SK-N-SH (cell line): ENCODE data around the gene CHST13. TPM values are rescaled to one million over a fixed set of nuclear protein-coding genes. Genes with fewer than 3 reads are reported as not detected.

Source experiments
- CTCF ChIA-PET: fragments of 300-600, 350-600 bp; formaldehyde crosslinking; extraction: SDS; loops from one replicate; lab custom pipeline; 2021; lab: Yijun Ruan, JAX
- POLR2A ChIA-PET: fragments of 350-600 bp; sonication (Branson Sonifier 250); formaldehyde crosslinking; extraction: SDS; loops from one replicate; lab custom pipeline; 2020; ENCODE audit warnings: antibody characterized with exemption, inconsistent platforms; lab: Yijun Ruan, JAX
- DNase-seq: peaks from one replicate; pipeline ENCODE4 v3.0.0; 2012
- H2AFZ ChIP-seq: fragments of 200-600 bp; sonication (generic); 2 replicates; pipeline ENCODE4 v1.8.1; 2016; ENCODE audit warnings: antibody characterized with exemption, mild to moderate bottlenecking, low read depth
- H3F3A ChIP-seq: fragments of 200-600 bp; sonication (generic); replicated peaks from 2 replicates; pipeline ENCODE3; 2016; ENCODE audit warnings: antibody characterized with exemption, mild to moderate bottlenecking; ENCODE audit not compliant: insufficient read depth
- H3K27ac ChIP-seq, 2 experiments: fragments of 200-500 bp in 1 of 2; fragments of 200-600 bp in 1 of 2; sonication (Bioruptor generic) in 1 of 2; sonication (generic), shearing (Covaris generic) in 1 of 2; 2 replicates each; pipeline versions ENCODE4 v1.5.1 to v1.6.1; 2014 to 2016; ENCODE audit warnings: low read depth in 2 of 2, inconsistent platforms in 1 of 2, low read length in 1 of 2, mild to moderate bottlenecking in 1 of 2, mixed read lengths in 1 of 2
- H3K27me3 ChIP-seq: fragments of 200-600 bp; sonication (generic), shearing (Covaris generic); 2 replicates; pipeline ENCODE4 v1.6.1; 2016; ENCODE audit warnings: mixed run types; ENCODE audit not compliant: insufficient read depth
- H3K36me3 ChIP-seq, 2 experiments: fragments of 200-500 bp in 1 of 2; fragments of 200-600 bp in 1 of 2; sonication (Bioruptor generic) in 1 of 2; sonication (generic) in 1 of 2; replicated peaks in 1 of 2; 2 replicates each; pipeline versions ENCODE3 to v1.5.1; 2014 to 2016; ENCODE audit warnings: low read length in 1 of 2, mild to moderate bottlenecking in 1 of 2; ENCODE audit not compliant: insufficient read depth in 2 of 2, control insufficient read depth in 1 of 2
- H3K4me1 ChIP-seq, 2 experiments: fragments of 200-500 bp in 1 of 2; fragments of 200-600 bp in 1 of 2; sonication (Bioruptor generic) in 1 of 2; sonication (generic), shearing (Covaris generic) in 1 of 2; 2 replicates each; pipeline versions ENCODE4 v1.5.1 to v1.6.1; 2014 to 2016; ENCODE audit warnings: low read depth in 1 of 2, low read length in 1 of 2, mixed run types in 1 of 2; ENCODE audit not compliant: insufficient read depth in 2 of 2, control insufficient read depth in 1 of 2
- H3K4me2 ChIP-seq: fragments of 200-600 bp; sonication (generic), shearing (Covaris generic); 2 replicates; pipeline ENCODE4 v1.6.1; 2017; ENCODE audit warnings: mixed run types
- H3K4me3 ChIP-seq, 2 experiments: fragments of 200-500 bp in 1 of 2; fragments of 200-600 bp in 1 of 2; sonication (Bioruptor generic) in 1 of 2; sonication (generic), shearing (Covaris generic) in 1 of 2; 2 replicates each; pipeline versions ENCODE4 v1.5.1 to v1.8.1; 2014 to 2016; ENCODE audit warnings: low read depth in 2 of 2, inconsistent platforms in 1 of 2, low read length in 1 of 2, mild to moderate bottlenecking in 1 of 2, mixed read lengths in 1 of 2, moderate library complexity in 1 of 2
- H3K79me2 ChIP-seq: fragments of 200-600 bp; sonication (generic); 2 replicates; pipeline ENCODE4 v1.8.1; 2017; ENCODE audit warnings: mild to moderate bottlenecking; ENCODE audit not compliant: insufficient read depth
- H3K9ac ChIP-seq: fragments of 200-600 bp; sonication (generic); 2 replicates; pipeline ENCODE4 v1.6.1; 2017; ENCODE audit warnings: mixed run types
- H3K9me2 ChIP-seq: fragments of 200-600 bp; sonication (generic); 2 replicates; pipeline ENCODE4 v1.6.1; 2017; ENCODE audit warnings: mixed run types
- H3K9me3 ChIP-seq: fragments of 200-600 bp; sonication (generic); 2 replicates; pipeline ENCODE4 v1.6.1; 2017; ENCODE audit warnings: mixed run types, mild to moderate bottlenecking, moderate library complexity
- H4K20me1 ChIP-seq: fragments of 200-600 bp; sonication (generic); 2 replicates; pipeline ENCODE4 v1.6.1; 2017; ENCODE audit warnings: mild to moderate bottlenecking, mixed run types; ENCODE audit not compliant: insufficient read depth
- CHD2 ChIP-seq: fragments of 150-350 bp; IDR thresholded peaks from 2 replicates; pipeline ENCODE4 v1.6.1; 2018; ENCODE audit warnings: low read length; ENCODE audit not compliant: partially characterized antibody
- ELF1 ChIP-seq: IDR thresholded peaks from 2 replicates; pipeline ENCODE4 v1.4.0; 2012
- EP300 ChIP-seq, 2 experiments: IDR thresholded peaks; 2 replicates each; pipeline versions ENCODE4 v1.4.0 to v1.6.1; 2012; ENCODE audit warnings: borderline replicate concordance in 1 of 2, low read depth in 1 of 2, low read length in 1 of 2
- EZH2phosphoT487 ChIP-seq: fragments of 200-600 bp; sonication (generic); IDR thresholded peaks from 2 replicates; pipeline ENCODE4 v1.6.1; 2017; ENCODE audit warnings: low read depth, mixed run types, mild to moderate bottlenecking, antibody characterized with exemption, moderate library complexity, borderline replicate concordance
- FOSL2 ChIP-seq: IDR thresholded peaks from 2 replicates; pipeline ENCODE4 v1.4.0; 2012; ENCODE audit warnings: low read depth, mild to moderate bottlenecking, moderate library complexity, borderline replicate concordance
- FOXJ3 ChIP-seq: sonication (generic); formaldehyde crosslinking; IDR thresholded peaks from 2 replicates; pipeline ENCODE4 v1.5.1; 2020; ENCODE audit warnings: mild to moderate bottlenecking, missing genetic modification reagents
- FOXM1 ChIP-seq: IDR thresholded peaks from 2 replicates; pipeline ENCODE4 v1.4.0; 2012; ENCODE audit warnings: low read depth, mild to moderate bottlenecking
- GABPA ChIP-seq: IDR thresholded peaks from 2 replicates; pipeline ENCODE4 v1.4.0; 2012; ENCODE audit warnings: low read depth, mild to moderate bottlenecking
- JUND ChIP-seq: IDR thresholded peaks from 2 replicates; pipeline ENCODE4 v1.4.0; 2012
- MXI1 ChIP-seq: IDR thresholded peaks from 2 replicates; pipeline ENCODE4 v1.6.1; 2012; ENCODE audit warnings: mild to moderate bottlenecking, low read depth, low read length, improper control_type of control experiment
- NFIC ChIP-seq: IDR thresholded peaks from 2 replicates; pipeline ENCODE4 v1.4.0; 2012; ENCODE audit warnings: borderline replicate concordance
- RFX5 ChIP-seq: IDR thresholded peaks from 2 replicates; pipeline ENCODE4 v1.6.1; 2012; ENCODE audit warnings: mild to moderate bottlenecking, improper control_type of control experiment, low read length
- RXRA ChIP-seq: IDR thresholded peaks from 2 replicates; pipeline ENCODE4 v1.4.0; 2012; ENCODE audit warnings: low read depth, mild to moderate bottlenecking, borderline replicate concordance
- SIN3A ChIP-seq: IDR thresholded peaks from 2 replicates; pipeline ENCODE4 v1.6.1; 2012; ENCODE audit warnings: low read depth, mild to moderate bottlenecking, low read length, moderate library complexity, borderline replicate concordance
- YY1 ChIP-seq: IDR thresholded peaks from 2 replicates; pipeline ENCODE4 v1.4.0; 2012; ENCODE audit warnings: low read depth, mild to moderate bottlenecking
- WGBS: methylation state at CpG from one replicate; pipeline ENCODE4 v1.1.6; 2017; ENCODE audit warnings: low lambda C conversion rate; 5-methylcytosine and 5-hydroxymethylcytosine counted together
- polyA plus RNA-seq, 3 experiments: library from polyadenylated mRNA; depleted of rRNA; stranded (reverse); fragments of >200 nt; gene quantifications; 2 replicates each; pipeline ENCODE4 v1.2.3, GENCODE V29; 2012
- TF ChIP-seq, protein P1 (sequence below): fragments of 150-350 bp; IDR thresholded peaks from 2 replicates; pipeline ENCODE4 v1.6.1; 2017; ENCODE audit warnings: antibody characterized with exemption, low read length, low read depth, borderline replicate concordance
- TF ChIP-seq, protein P2 (sequence below): IDR thresholded peaks from 2 replicates; pipeline ENCODE4 v1.4.0; 2012; ENCODE audit warnings: low read depth, borderline replicate concordance
- TF ChIP-seq, protein P3 (sequence below): IDR thresholded peaks from 2 replicates; pipeline ENCODE4 v1.4.0; 2012; ENCODE audit warnings: low read depth
- TF ChIP-seq, protein P4 (sequence below): fragments of 200-600 bp; sonication (generic); IDR thresholded peaks from 2 replicates; pipeline ENCODE4 v1.6.1; 2017; ENCODE audit warnings: antibody characterized with exemption, mild to moderate bottlenecking, moderate library complexity
- TF ChIP-seq, protein P5 (sequence below): IDR thresholded peaks from 2 replicates; pipeline ENCODE4 v1.6.1; 2012; ENCODE audit warnings: mild to moderate bottlenecking, low read depth, low read length, moderate library complexity

CHST13 gene
- polyA plus RNA-seq, 1 of the 3 experiments (the other 2 are of a cell fraction) = 0.41 TPM

DNA sequence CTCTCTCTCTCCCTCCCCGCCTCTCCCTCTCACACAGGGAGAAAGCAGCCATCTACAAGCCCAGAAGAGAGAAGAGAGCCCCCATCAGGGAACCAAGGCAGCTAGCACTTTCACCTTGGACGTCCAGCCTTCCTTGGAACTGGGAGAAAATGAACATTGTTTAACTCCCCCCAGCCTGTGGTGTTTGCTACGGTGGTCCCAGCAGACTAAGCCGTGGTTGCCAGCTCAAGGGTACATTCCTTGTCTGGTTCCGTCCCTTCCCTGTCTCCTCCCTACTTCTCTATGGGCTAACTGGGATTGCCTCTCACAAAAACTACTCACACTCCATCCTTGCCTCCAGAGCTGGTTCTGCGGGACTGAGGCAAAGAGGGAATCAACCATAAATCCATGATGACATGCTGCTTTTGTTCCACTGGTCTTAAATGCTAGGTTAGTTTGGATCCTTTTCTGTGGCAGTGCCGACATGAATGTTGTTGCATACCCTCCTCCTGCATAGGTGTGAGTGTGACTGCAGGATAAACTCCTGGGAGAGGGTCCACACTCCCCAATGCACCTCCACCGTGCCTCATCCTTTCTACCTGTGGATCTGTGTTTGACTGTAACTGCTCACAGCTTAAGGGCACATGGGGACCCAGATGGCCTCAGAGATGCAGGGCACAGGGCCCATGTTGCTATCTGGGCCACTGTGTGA lies 22.7 kb downstream of the CHST13 start:
- Histone ChIP-seq H3F3A (no peaks in the 10 kb centered on the region), H3K9me3 (no peaks in the 10 kb centered on the region), H3K27me3 (peaks cover 9% of the 10 kb centered on the region; the same call in 1 of the 2 replicates), H3K36me3 (no peaks in the 10 kb centered on the region), H3K27ac (no peak overlapping the region), H2AFZ (no peak overlapping the region), H3K4me3 (no peak overlapping the region), H3K9ac (no peak overlapping the region), H4K20me1 (no peaks in the 10 kb centered on the region), H3K9me2 (no peaks in the 10 kb centered on the region), H3K79me2 (no peaks in the 10 kb centered on the region), H3K4me2 (no peak overlapping the region), H3K4me1 (peaks cover 0 to 4% of the 10 kb centered on the region in 2 experiments; a peak in 1 of 4 replicates)
- peak; percentile 14 for DNase-seq
- ChIA-PET POLR2A (no interaction called here), CTCF (interaction anchor here (1.0 to 1.6 kb wide), 5 partner anchors 14 to 412 kb away, joined by 3 to 4 read pairs (median 3); no protein-coding TSS in a partner anchor)
- WGBS = 58% methylated on average over 6 of the region's 8 CpGs
- TF ChIP-seq RXRA (no peak), NFIC (no peak), RFX5 (no peak), JUND (no peak), ELF1 (no peak), EZH2phosphoT487 (no peak), YY1 (no peak), FOSL2 (no peak), FOXJ3 (CRISPR knock-in tag) (no peak), CHD2 (no peak), FOXM1 (no peak), MXI1 (no peak)
- TF ChIP-seq, protein P1, sequence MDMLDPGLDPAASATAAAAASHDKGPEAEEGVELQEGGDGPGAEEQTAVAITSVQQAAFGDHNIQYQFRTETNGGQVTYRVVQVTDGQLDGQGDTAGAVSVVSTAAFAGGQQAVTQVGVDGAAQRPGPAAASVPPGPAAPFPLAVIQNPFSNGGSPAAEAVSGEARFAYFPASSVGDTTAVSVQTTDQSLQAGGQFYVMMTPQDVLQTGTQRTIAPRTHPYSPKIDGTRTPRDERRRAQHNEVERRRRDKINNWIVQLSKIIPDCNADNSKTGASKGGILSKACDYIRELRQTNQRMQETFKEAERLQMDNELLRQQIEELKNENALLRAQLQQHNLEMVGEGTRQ = no peak
- TF ChIP-seq, protein P2, sequence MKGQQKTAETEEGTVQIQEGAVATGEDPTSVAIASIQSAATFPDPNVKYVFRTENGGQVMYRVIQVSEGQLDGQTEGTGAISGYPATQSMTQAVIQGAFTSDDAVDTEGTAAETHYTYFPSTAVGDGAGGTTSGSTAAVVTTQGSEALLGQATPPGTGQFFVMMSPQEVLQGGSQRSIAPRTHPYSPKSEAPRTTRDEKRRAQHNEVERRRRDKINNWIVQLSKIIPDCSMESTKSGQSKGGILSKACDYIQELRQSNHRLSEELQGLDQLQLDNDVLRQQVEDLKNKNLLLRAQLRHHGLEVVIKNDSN = no peak
- TF ChIP-seq, protein P3, sequence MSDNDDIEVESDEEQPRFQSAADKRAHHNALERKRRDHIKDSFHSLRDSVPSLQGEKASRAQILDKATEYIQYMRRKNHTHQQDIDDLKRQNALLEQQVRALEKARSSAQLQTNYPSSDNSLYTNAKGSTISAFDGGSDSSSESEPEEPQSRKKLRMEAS = no peak

DNA sequence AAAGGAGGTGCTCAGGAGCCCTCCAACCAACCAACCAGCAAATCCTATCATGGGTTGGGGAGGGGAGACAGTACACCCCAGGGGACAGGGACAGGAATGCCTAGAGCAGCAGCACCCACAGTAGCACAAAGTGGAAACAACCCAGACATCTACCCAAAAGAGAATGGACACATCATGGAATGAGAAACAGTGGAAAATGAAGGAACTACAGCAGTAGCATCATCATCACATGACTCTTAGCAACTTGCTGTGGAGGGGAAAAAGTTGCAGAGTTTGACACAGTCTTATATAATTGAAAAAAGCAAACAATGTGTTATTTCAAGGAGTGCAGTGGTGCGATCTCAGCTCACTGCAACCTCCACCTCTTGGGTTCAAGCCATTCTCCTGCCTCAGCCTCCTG lies 23.8 kb downstream of the CHST13 start:
- Histone ChIP-seq H2AFZ (no peak overlapping the region), H3K4me1 (peaks cover 0 to 4% of the 10 kb centered on the region in 2 experiments; a peak in 1 of 4 replicates), H3K79me2 (no peaks in the 10 kb centered on the region), H3K9me2 (no peaks in the 10 kb centered on the region), H3K9ac (no peak overlapping the region), H3K4me3 (no peak overlapping the region), H3K9me3 (no peaks in the 10 kb centered on the region), H3K27ac (no peak overlapping the region), H3K4me2 (no peak overlapping the region), H4K20me1 (no peaks in the 10 kb centered on the region), H3K27me3 (peaks cover 9% of the 10 kb centered on the region; the same call in 1 of the 2 replicates), H3K36me3 (no peaks in the 10 kb centered on the region), H3F3A (no peaks in the 10 kb centered on the region)
- ChIA-PET POLR2A (no interaction called here), CTCF (interaction anchor here (0.6 to 1.3 kb wide), 6 partner anchors 11 to 47 kb away, joined by 3 to 4 read pairs (median 3); no protein-coding TSS in a partner anchor)
- no peak for DNase-seq
- WGBS = 71% methylated on average over 1 of the region's 1 CpG
- TF ChIP-seq, protein P4, sequence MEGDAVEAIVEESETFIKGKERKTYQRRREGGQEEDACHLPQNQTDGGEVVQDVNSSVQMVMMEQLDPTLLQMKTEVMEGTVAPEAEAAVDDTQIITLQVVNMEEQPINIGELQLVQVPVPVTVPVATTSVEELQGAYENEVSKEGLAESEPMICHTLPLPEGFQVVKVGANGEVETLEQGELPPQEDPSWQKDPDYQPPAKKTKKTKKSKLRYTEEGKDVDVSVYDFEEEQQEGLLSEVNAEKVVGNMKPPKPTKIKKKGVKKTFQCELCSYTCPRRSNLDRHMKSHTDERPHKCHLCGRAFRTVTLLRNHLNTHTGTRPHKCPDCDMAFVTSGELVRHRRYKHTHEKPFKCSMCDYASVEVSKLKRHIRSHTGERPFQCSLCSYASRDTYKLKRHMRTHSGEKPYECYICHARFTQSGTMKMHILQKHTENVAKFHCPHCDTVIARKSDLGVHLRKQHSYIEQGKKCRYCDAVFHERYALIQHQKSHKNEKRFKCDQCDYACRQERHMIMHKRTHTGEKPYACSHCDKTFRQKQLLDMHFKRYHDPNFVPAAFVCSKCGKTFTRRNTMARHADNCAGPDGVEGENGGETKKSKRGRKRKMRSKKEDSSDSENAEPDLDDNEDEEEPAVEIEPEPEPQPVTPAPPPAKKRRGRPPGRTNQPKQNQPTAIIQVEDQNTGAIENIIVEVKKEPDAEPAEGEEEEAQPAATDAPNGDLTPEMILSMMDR = no peak
- TF ChIP-seq EZH2phosphoT487 (no peak), NFIC (no peak), MXI1 (no peak), SIN3A (no peak), EP300 (IDR thresholded peaks at IDR 0.05; ENCODE audit: borderline replicate concordance in 1 of 2, low read depth in 1 of 2, low read length in 1 of 2) (no peak), GABPA (no peak)
- TF ChIP-seq, protein P5, sequence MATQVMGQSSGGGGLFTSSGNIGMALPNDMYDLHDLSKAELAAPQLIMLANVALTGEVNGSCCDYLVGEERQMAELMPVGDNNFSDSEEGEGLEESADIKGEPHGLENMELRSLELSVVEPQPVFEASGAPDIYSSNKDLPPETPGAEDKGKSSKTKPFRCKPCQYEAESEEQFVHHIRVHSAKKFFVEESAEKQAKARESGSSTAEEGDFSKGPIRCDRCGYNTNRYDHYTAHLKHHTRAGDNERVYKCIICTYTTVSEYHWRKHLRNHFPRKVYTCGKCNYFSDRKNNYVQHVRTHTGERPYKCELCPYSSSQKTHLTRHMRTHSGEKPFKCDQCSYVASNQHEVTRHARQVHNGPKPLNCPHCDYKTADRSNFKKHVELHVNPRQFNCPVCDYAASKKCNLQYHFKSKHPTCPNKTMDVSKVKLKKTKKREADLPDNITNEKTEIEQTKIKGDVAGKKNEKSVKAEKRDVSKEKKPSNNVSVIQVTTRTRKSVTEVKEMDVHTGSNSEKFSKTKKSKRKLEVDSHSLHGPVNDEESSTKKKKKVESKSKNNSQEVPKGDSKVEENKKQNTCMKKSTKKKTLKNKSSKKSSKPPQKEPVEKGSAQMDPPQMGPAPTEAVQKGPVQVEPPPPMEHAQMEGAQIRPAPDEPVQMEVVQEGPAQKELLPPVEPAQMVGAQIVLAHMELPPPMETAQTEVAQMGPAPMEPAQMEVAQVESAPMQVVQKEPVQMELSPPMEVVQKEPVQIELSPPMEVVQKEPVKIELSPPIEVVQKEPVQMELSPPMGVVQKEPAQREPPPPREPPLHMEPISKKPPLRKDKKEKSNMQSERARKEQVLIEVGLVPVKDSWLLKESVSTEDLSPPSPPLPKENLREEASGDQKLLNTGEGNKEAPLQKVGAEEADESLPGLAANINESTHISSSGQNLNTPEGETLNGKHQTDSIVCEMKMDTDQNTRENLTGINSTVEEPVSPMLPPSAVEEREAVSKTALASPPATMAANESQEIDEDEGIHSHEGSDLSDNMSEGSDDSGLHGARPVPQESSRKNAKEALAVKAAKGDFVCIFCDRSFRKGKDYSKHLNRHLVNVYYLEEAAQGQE = no peak
